ENCODE results near the gene SLC6A6.
"Not testable (repeated sequence)": the region's sequence is repeated elsewhere in the genome, so short reads cannot be mapped to it uniquely, and the experiment has no call there.

Gene SLC6A6

GRCh38 chr3:14508966-14509795 is 106.8 kb downstream of the SLC6A6 start:
- no peaks in the 10 kb centered on the region for H3K36me3 ChIP-seq (ENCODE audit: insufficient read depth, low read length)
- H3K9ac ChIP-seq (ENCODE audit: low read depth, low read length) = peak overlapping the region; percentile 33
- peaks cover 4% of the 10 kb centered on the region; the same call in 1 of the 2 replicates for H3K4me1 ChIP-seq (ENCODE audit: insufficient read depth, low read length)

GRCh38 chr3:14509796-14510100 is 107.3 kb downstream of the SLC6A6 start:
- no peaks in the 10 kb centered on the region for H3K9me3 ChIP-seq (ENCODE audit: control insufficient read depth, insufficient read depth, low read length)
- no peaks in the 10 kb centered on the region for H3K36me3 ChIP-seq (ENCODE audit: insufficient read depth, low read length)
- H3K4me1 ChIP-seq (ENCODE audit: insufficient read depth, low read length) = peaks cover 4% of the 10 kb centered on the region; the same call in 1 of the 2 replicates
- H3K9ac ChIP-seq (ENCODE audit: low read depth, low read length) = no peak overlapping the region

More at GRCh38 chr3:14508966-14509795, 106.8 kb downstream of the SLC6A6 start:
- no peaks in the 10 kb centered on the region for H3K9me3 ChIP-seq (ENCODE audit: control insufficient read depth, insufficient read depth, low read length)

- Histone ChIP-seq H3K9me3 (ENCODE audit: control insufficient read depth, insufficient read depth, low read length) (no peaks in the 10 kb centered on the region), H3K36me3 (ENCODE audit: insufficient read depth, low read length) (no peaks in the 10 kb centered on the region), H3K9ac (ENCODE audit: low read depth, low read length) (no peak overlapping the region), H3K4me1 (ENCODE audit: insufficient read depth, low read length) (peaks cover 4% of the 10 kb centered on the region; the same call in 1 of the 2 replicates)
Observed at GRCh38 chr3:14510838-14511622, 108.6 kb downstream of the SLC6A6 start.

- peaks cover 4% of the 10 kb centered on the region; the same call in 1 of the 2 replicates for H3K4me1 ChIP-seq (ENCODE audit: insufficient read depth, low read length)
- H3K9ac ChIP-seq (ENCODE audit: low read depth, low read length) = no peak overlapping the region
- H3K36me3 ChIP-seq (ENCODE audit: insufficient read depth, low read length) = no peaks in the 10 kb centered on the region
- H3K9me3 ChIP-seq (ENCODE audit: control insufficient read depth, insufficient read depth, low read length) = no peaks in the 10 kb centered on the region
Observed at GRCh38 chr3:14511623-14512280, 109.3 kb downstream of the SLC6A6 start.

- no peaks in the 10 kb centered on the region for H3K36me3 ChIP-seq (ENCODE audit: insufficient read depth, low read length)
- H3K4me1 ChIP-seq (ENCODE audit: insufficient read depth, low read length) = peaks cover 4% of the 10 kb centered on the region; the same call in 1 of the 2 replicates
- H3K9me3 ChIP-seq (ENCODE audit: control insufficient read depth, insufficient read depth, low read length) = no peaks in the 10 kb centered on the region
- H3K9ac ChIP-seq (ENCODE audit: low read depth, low read length) = no peak overlapping the region
Observed at GRCh38 chr3:14512281-14512941, 110.0 kb downstream of the SLC6A6 start.

GRCh38 chr3:14512942-14513327 is 110.5 kb downstream of the SLC6A6 start:
- Histone ChIP-seq H3K36me3 (ENCODE audit: insufficient read depth, low read length) (no peaks in the 10 kb centered on the region), H3K9me3 (ENCODE audit: control insufficient read depth, insufficient read depth, low read length) (no peaks in the 10 kb centered on the region), H3K4me1 (ENCODE audit: insufficient read depth, low read length) (peaks cover 4% of the 10 kb centered on the region; the same call in 1 of the 2 replicates), H3K9ac (ENCODE audit: low read depth, low read length) (no peak overlapping the region)

GRCh38 chr3:14513566-14514322 is 111.3 kb downstream of the SLC6A6 start:
- Histone ChIP-seq H3K4me1 (ENCODE audit: insufficient read depth, low read length) (peaks cover 4% of the 10 kb centered on the region; the same call in 1 of the 2 replicates), H3K36me3 (ENCODE audit: insufficient read depth, low read length) (no peaks in the 10 kb centered on the region), H3K9ac (ENCODE audit: low read depth, low read length) (no peak overlapping the region), H3K9me3 (ENCODE audit: control insufficient read depth, insufficient read depth, low read length) (no peaks in the 10 kb centered on the region)

GRCh38 chr3:14514323-14514720 is 111.9 kb downstream of the SLC6A6 start:
- Histone ChIP-seq H3K4me1 (ENCODE audit: insufficient read depth, low read length) (peaks cover 4% of the 10 kb centered on the region; the same call in 1 of the 2 replicates), H3K9me3 (ENCODE audit: control insufficient read depth, insufficient read depth, low read length) (no peaks in the 10 kb centered on the region), H3K9ac (ENCODE audit: low read depth, low read length) (no peak overlapping the region), H3K36me3 (ENCODE audit: insufficient read depth, low read length) (no peaks in the 10 kb centered on the region)

GRCh38 chr3:14515526-14515925 is 113.1 kb downstream of the SLC6A6 start:
- not testable (repeated sequence) for H3K9ac ChIP-seq (ENCODE audit: low read depth, low read length); H3K36me3 ChIP-seq (ENCODE audit: insufficient read depth, low read length); H3K4me1 ChIP-seq (ENCODE audit: insufficient read depth, low read length); H3K9me3 ChIP-seq (ENCODE audit: control insufficient read depth, insufficient read depth, low read length)

GRCh38 chr3:14516738-14517345 is 114.4 kb downstream of the SLC6A6 start:
- Histone ChIP-seq H3K36me3 (ENCODE audit: insufficient read depth, low read length) (no peaks in the 10 kb centered on the region), H3K4me1 (ENCODE audit: insufficient read depth, low read length) (peaks cover under 1% of the 10 kb centered on the region; the same call in 1 of the 2 replicates), H3K9ac (ENCODE audit: low read depth, low read length) (no peak overlapping the region), H3K9me3 (ENCODE audit: control insufficient read depth, insufficient read depth, low read length) (no peaks in the 10 kb centered on the region)

GRCh38 chr3:14517601-14518431 is 115.4 kb downstream of the SLC6A6 start:
- H3K9me3 ChIP-seq (ENCODE audit: control insufficient read depth, insufficient read depth, low read length) = no peaks in the 10 kb centered on the region
- H3K9ac ChIP-seq (ENCODE audit: low read depth, low read length) = no peak overlapping the region
- H3K4me1 ChIP-seq (ENCODE audit: insufficient read depth, low read length) = no peaks in the 10 kb centered on the region; the same call in 1 of the 2 replicates
- H3K36me3 ChIP-seq (ENCODE audit: insufficient read depth, low read length) = no peaks in the 10 kb centered on the region

- H3K36me3 ChIP-seq (ENCODE audit: insufficient read depth, low read length) = no peaks in the 10 kb centered on the region
- no peaks in the 10 kb centered on the region for H3K9me3 ChIP-seq (ENCODE audit: control insufficient read depth, insufficient read depth, low read length)
- H3K4me1 ChIP-seq (ENCODE audit: insufficient read depth, low read length) = no peaks in the 10 kb centered on the region; the same call in 1 of the 2 replicates
- no peak overlapping the region for H3K9ac ChIP-seq (ENCODE audit: low read depth, low read length)
Observed at GRCh38 chr3:14518432-14518802, 116.0 kb downstream of the SLC6A6 start.

Data from ES-I3 (cell line).